Neuronal stem cell (in vitro differentiated cells): Measurements from ENCODE around the gene CARD6.

ENCODE experiments used
- DNase-seq: peaks from one replicate; pipeline ENCODE4 v3.0.0-alpha.2; 2013; ENCODE audit warnings: low spot score
- H2AFZ ChIP-seq: one replicate; pipeline ENCODE4 v1.6.1; 2013; ENCODE audit warnings: mild to moderate bottlenecking, low read length, inconsistent platforms
- H2AK5ac ChIP-seq: 2 replicates; pipeline ENCODE4 v1.6.1; 2013; ENCODE audit warnings: low read depth, mild to moderate bottlenecking, inconsistent platforms, low read length, moderate library complexity, mixed read lengths
- H2BK120ac ChIP-seq: 2 replicates; pipeline ENCODE4 v1.6.1; 2013; ENCODE audit warnings: low read depth, mild to moderate bottlenecking, inconsistent platforms, low read length, moderate library complexity, mixed read lengths
- H2BK12ac ChIP-seq: one replicate; pipeline ENCODE4 v1.6.1; 2013; ENCODE audit warnings: low read length, inconsistent platforms
- H2BK15ac ChIP-seq: 2 replicates; pipeline ENCODE4 v1.6.1; 2013; ENCODE audit warnings: mild to moderate bottlenecking, low read length, inconsistent platforms, mixed read lengths
- H2BK5ac ChIP-seq: one replicate; pipeline ENCODE4 v1.6.1; 2013; ENCODE audit warnings: inconsistent platforms, mild to moderate bottlenecking, low read length, moderate library complexity
- H3K14ac ChIP-seq: one replicate; pipeline ENCODE4 v1.6.1; 2013; ENCODE audit warnings: low read length, inconsistent platforms
- H3K18ac ChIP-seq: 2 replicates; pipeline ENCODE4 v1.6.1; 2013; ENCODE audit warnings: low read length, inconsistent platforms
- H3K23ac ChIP-seq: 2 replicates; pipeline ENCODE4 v1.6.1; 2013; ENCODE audit warnings: low read depth, mild to moderate bottlenecking, mixed read lengths, low read length, inconsistent platforms; ENCODE audit not compliant: poor library complexity
- H3K27ac ChIP-seq: replicated peaks from 3 replicates; pipeline ENCODE4 v1.5.1; 2013; ENCODE audit warnings: low read length, inconsistent platforms
- H3K27me3 ChIP-seq, 3 experiments: 2 replicates each; pipeline ENCODE4 v1.6.1; 2013; ENCODE audit warnings: low read length in 3 of 3, mild to moderate bottlenecking in 2 of 3, inconsistent platforms in 1 of 3, low read depth in 1 of 3, mixed read lengths in 1 of 3, moderate library complexity in 1 of 3; ENCODE audit not compliant: control insufficient read depth in 3 of 3, insufficient read depth in 3 of 3
- H3K36me3 ChIP-seq, 2 donors: replicated peaks in 1 of 2; 2 replicates each; pipeline ENCODE4 v1.6.1; 2013; ENCODE audit warnings: low read length in 2 of 2; ENCODE audit not compliant: control insufficient read depth in 2 of 2, insufficient read depth in 2 of 2
- H3K4ac ChIP-seq: 2 replicates; pipeline ENCODE4 v1.6.1; 2013; ENCODE audit warnings: inconsistent platforms, mild to moderate bottlenecking, low read length, moderate library complexity
- H3K4me1 ChIP-seq, 2 donors: 1 replicate in 1 of 2; 2 replicates in 1 of 2; pipeline ENCODE4 v1.6.1; 2013; ENCODE audit warnings: low read length in 2 of 2, low read depth in 1 of 2; ENCODE audit not compliant: control insufficient read depth in 2 of 2, insufficient read depth in 1 of 2
- H3K4me2 ChIP-seq: one replicate; pipeline ENCODE4 v1.6.1; 2013; ENCODE audit warnings: mild to moderate bottlenecking, low read length, inconsistent platforms; ENCODE audit not compliant: insufficient read depth, poor library complexity, severe bottlenecking
- H3K4me3 ChIP-seq, 2 donors: 2 replicates each; pipeline ENCODE4 v1.5.1; 2013; ENCODE audit warnings: low read length in 2 of 2, mild to moderate bottlenecking in 2 of 2, inconsistent platforms in 1 of 2, moderate library complexity in 1 of 2
- H3K79me1 ChIP-seq: one replicate; pipeline ENCODE4 v1.6.1; 2013; ENCODE audit warnings: low read depth, mild to moderate bottlenecking, inconsistent platforms, low read length, moderate library complexity
- H3K9ac ChIP-seq: one replicate; pipeline ENCODE4 v1.6.1; 2013; ENCODE audit warnings: mild to moderate bottlenecking, low read depth, low read length, inconsistent platforms; ENCODE audit not compliant: poor library complexity
- H3K9me3 ChIP-seq, 2 donors: replicated peaks in 1 of 2; 2 replicates each; pipeline versions ENCODE3 to v1.6.1; 2013; ENCODE audit warnings: low read length in 2 of 2, mild to moderate bottlenecking in 2 of 2, inconsistent platforms in 1 of 2, low read depth in 1 of 2, mixed read lengths in 1 of 2, moderate library complexity in 1 of 2; ENCODE audit not compliant: control insufficient read depth in 2 of 2, insufficient read depth in 1 of 2
- H4K8ac ChIP-seq: one replicate; pipeline ENCODE4 v1.6.1; 2013; ENCODE audit warnings: low read depth, mild to moderate bottlenecking, inconsistent platforms, low read length, moderate library complexity
- H4K91ac ChIP-seq: one replicate; pipeline ENCODE4 v1.6.1; 2013; ENCODE audit warnings: low read length, low read depth, mild to moderate bottlenecking, inconsistent platforms; ENCODE audit not compliant: poor library complexity
- WGBS, 2 donors: extraction: QIAGEN DNeasy Blood & Tissue Kit; methylation state at CpG; one replicate each; pipeline ENCODE4 v1.1.7; 2013; ENCODE audit warnings: missing lambda C conversion rate in 2 of 2, mixed read lengths in 1 of 2; ENCODE audit not compliant: insufficient read length in 2 of 2, insufficient replicate concordance in 1 of 2; ENCODE audit errors: extremely low coverage in 2 of 2; 5-methylcytosine and 5-hydroxymethylcytosine counted together
- small RNA-seq: library from polyadenylated mRNA; stranded (forward); fragments of <200 nt; extraction: miRNeasy Mini kit (QIAGEN cat#:217004); gene quantifications from one replicate; pipeline ENCODE3, GENCODE V24; 2013; ENCODE audit not compliant: insufficient read depth

Gene CARD6

DNA sequence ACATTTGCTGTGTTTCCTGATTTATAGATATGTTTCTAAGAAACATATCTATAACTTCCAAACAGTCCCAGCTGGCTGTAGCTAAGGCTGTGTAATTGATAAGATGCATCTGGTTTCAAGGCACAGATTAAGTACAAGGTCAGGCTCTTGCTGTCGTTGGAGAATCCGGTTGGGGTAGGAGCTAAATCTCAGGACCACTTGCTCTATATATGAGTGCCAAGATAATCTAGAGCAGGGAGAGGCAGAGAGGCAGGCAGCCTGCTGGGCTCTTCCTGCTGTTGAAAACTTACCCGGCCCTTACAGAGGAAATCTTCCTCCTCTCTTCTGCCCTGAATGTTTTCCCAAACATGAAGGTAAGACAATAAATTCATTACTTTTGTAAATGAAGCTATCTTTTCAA is 68.1 kb downstream of the CARD6 start, which contains the start of gene C7:
TSS of gene C7 (plus strand) at position 234 of the 400 bp plus-strand sequence. CDS start at position 348, 114 bp downstream.
- Histone ChIP-seq H2BK15ac (no peak within 1 kb of the TSS), H4K91ac (no peak within 1 kb of the TSS), H3K4me1 (no peaks in the 10 kb centered on the region), H3K27ac (no peak within 1 kb of the TSS), H3K27me3 (no peaks in the 10 kb centered on the region), H3K23ac (no peak within 1 kb of the TSS), H3K4me2 (no peak within 1 kb of the TSS), H4K8ac (no peak within 1 kb of the TSS), H2AK5ac (no peak within 1 kb of the TSS), H3K4ac (no peak within 1 kb of the TSS), H3K9me3 (no peaks in the 10 kb centered on the region), H2BK120ac (no peak within 1 kb of the TSS), H3K79me1 (no peaks in the 10 kb centered on the region), H2AFZ (no peak within 1 kb of the TSS), H3K9ac (no peak within 1 kb of the TSS), H2BK5ac (no peak within 1 kb of the TSS), H3K4me3 (no peak within 1 kb of the TSS), H3K36me3 (no peaks in the 10 kb centered on the region), H2BK12ac (no peak within 1 kb of the TSS), H3K14ac (no peak within 1 kb of the TSS), H3K18ac (no peak within 1 kb of the TSS)
- DNase-seq: no peak
- no CpG with 5 or more reads among the region's 3 CpGs for WGBS, 2 donors

DNA sequence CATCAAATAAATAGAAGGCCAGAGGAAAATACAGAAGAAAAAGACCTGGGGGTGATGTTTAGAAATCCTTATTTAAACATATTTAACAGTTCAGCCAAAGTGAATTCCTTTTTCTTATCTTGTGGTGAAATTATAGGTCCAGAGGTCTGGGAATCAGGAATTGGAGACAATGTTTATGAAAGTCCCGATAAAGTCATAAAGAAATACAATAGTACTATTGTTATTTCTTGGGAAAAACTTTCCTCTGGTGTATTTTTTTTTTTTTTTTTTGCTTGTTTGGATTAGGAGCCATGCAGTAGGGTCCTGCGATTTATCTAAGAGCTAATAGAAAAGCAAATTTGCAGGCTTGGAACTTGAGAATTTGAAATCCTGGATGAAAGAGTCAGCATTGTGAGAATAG is 68.6 kb downstream of the CARD6 start:
- no peaks in the 10 kb centered on the region for H3K9me3 ChIP-seq
- no peak overlapping the region for H4K8ac ChIP-seq
- DNase-seq: no peak
- H2BK5ac ChIP-seq: no peak overlapping the region
- H4K91ac ChIP-seq: no peak overlapping the region
- no peak overlapping the region for H3K9ac ChIP-seq
- H3K27ac ChIP-seq: no peak overlapping the region
- no peak overlapping the region for H3K14ac ChIP-seq
- no peak overlapping the region for H3K18ac ChIP-seq
- no peaks in the 10 kb centered on the region for H3K4me1 ChIP-seq
- no peak overlapping the region for H3K4me3 ChIP-seq
- no peak overlapping the region for H2BK15ac ChIP-seq
- H2BK12ac ChIP-seq: no peak overlapping the region
- H2AK5ac ChIP-seq: no peak overlapping the region
- WGBS, 2 donors: no CpG with 5 or more reads among the region's 2 CpGs
- H3K36me3 ChIP-seq: no peaks in the 10 kb centered on the region
- H3K4me2 ChIP-seq: no peak overlapping the region
- H2BK120ac ChIP-seq: no peak overlapping the region
- no peaks in the 10 kb centered on the region for H3K27me3 ChIP-seq
- no peaks in the 10 kb centered on the region for H3K79me1 ChIP-seq
- no peak overlapping the region for H2AFZ ChIP-seq
- no peak overlapping the region for H3K4ac ChIP-seq
- H3K23ac ChIP-seq: no peak overlapping the region

Small RNA genes within 50 kb of the gene (small RNA-seq; reads per million reads assigned to genes)
- 311 reads per million, percentile 98 among the genes with 10 or more reads in this experiment for gene SNORD72
